Measurements from ENCODE around the gene ATP8B1. TPM values are rescaled to one million over a fixed set of nuclear protein-coding genes. Genes with fewer than 3 reads are reported as not detected.

Gene ATP8B1
- total and polyA plus RNA-seq, 10 donors = 1.0 to 22.0 (median 12.7) TPM

DNA sequence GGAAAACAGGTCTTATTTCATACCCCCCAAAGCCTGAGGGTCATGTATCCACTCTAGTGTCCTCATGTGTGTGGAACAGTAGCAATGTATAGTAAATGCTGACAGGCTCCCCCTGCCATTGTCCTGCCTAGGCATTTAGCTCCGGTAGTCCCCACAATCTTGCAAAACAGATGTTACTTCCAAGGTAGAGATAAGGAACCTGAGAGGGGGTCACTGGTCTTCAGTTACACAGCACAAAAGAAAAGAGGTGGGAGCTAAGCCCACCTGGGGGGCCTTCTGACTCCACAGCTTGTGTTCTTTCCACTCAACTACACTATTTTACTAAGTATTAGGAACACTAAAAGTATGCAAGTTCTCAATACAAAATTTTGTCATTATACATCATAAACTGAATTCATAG lies 199.2 kb downstream of the ATP8B1 start:
- no peak for TF ChIP-seq CTCF (IDR thresholded peaks at IDR 0.05 in 8 of 11, conservative IDR thresholded peaks at IDR 0.05 in 3 of 11)
- no peak for TF ChIP-seq POLR2AphosphoS5 (IDR thresholded peaks at IDR 0.05)
- TF ChIP-seq POLR2A (IDR thresholded peaks at IDR 0.05) = no peak
- Histone ChIP-seq H3K27me3 (replicated peaks in 1 of 7) (no peaks in the 10 kb centered on the region), H3K4me1 (no peaks in the 10 kb centered on the region), H3K36me3 (peaks cover 0 to 100% (median 93%) of the 10 kb centered on the region in 6 donors), H3K27ac (no peak overlapping the region), H3K4me3 (no peak overlapping the region), H3K9me3 (no peaks in the 10 kb centered on the region)
- 81 to 100% (median 88%) methylated on average over 1 of the region's 1 CpG for WGBS, 5 donors
- intact Hi-C loops (cut with DNase I; ENCODE audit: low total_unique reads) = no loop called here
- DNase-seq = no peak

Small RNA genes lying within 50 kb of the gene (small RNA-seq; reads per million reads assigned to genes)
- gene RNU6-742P = 0 reads per million in 4 donors

Other genes starting within 250 kb of the ATP8B1 start
- gene FECH, start 216.6 kb downstream of the ATP8B1 start, total RNA-seq = 10 to 100 TPM; 19.0 to 85.9 (median 33.2) TPM
- 1 to 10 TPM; 4.3 to 9.3 (median 4.7) TPM for gene FECH, start 216.6 kb downstream of the ATP8B1 start, polyA plus RNA-seq
- 100 to 1,000 TPM in 1 of 7 donors, 10 to 100 TPM in 6; 73.5 to 106 (median 89.7) TPM for gene NARS1, start 181.5 kb downstream of the ATP8B1 start, total RNA-seq
- gene NARS1, start 181.5 kb downstream of the ATP8B1 start, polyA plus RNA-seq = 10 to 100 TPM; 45.4 to 55.0 (median 53.0) TPM
- gene NEDD4L, start 240.9 kb upstream of the ATP8B1 start, total RNA-seq = 10 to 100 TPM; 14.3 to 26.9 (median 24.9) TPM
- 10 to 100 TPM in 1 of 3 donors, 1 to 10 TPM in 2; 8.7 to 14.1 (median 9.0) TPM for gene NEDD4L, start 240.9 kb upstream of the ATP8B1 start, polyA plus RNA-seq

Data from spleen (tissue), 11 donors.